NK-92 (cell line): ENCODE results near the gene FEM1B.

ENCODE experiments used
- DNase-seq: peaks from one replicate; lab custom pipeline; 2025; ENCODE audit not compliant: unreplicated experiment; lab: John Stamatoyannopoulos, UW

The FEM1B gene

GRCh38 chr15:68284616-68285258, 7.2 kb downstream of the FEM1B start:
- no peak for DNase-seq

GRCh38 chr15:68285259-68285980, 7.9 kb downstream of the FEM1B start:
- DNase-seq = no peak

- DNase-seq = no peak
Observed at GRCh38 chr15:68286256-68286655, 8.7 kb downstream of the FEM1B start.

GRCh38 chr15:68289057-68289456, 11.5 kb downstream of the FEM1B start:
- DNase-seq = no peak

GRCh38 chr15:68289621-68290352, 12.2 kb downstream of the FEM1B start:
- no peak for DNase-seq

GRCh38 chr15:68290715-68291114, 13.2 kb downstream of the FEM1B start:
- no peak for DNase-seq

GRCh38 chr15:68292157-68292781, 14.7 kb downstream of the FEM1B start:
- DNase-seq = no peak

- DNase-seq = no peak
Observed at GRCh38 chr15:68292967-68293366, 15.4 kb downstream of the FEM1B start.

GRCh38 chr15:68295014-68295805, 17.7 kb downstream of the FEM1B start:
- no peak for DNase-seq

GRCh38 chr15:68298336-68298735, 20.8 kb downstream of the FEM1B start:
- no peak for DNase-seq

GRCh38 chr15:68298882-68299381, 21.4 kb downstream of the FEM1B start:
- no peak for DNase-seq

GRCh38 chr15:68299436-68299835, 21.9 kb downstream of the FEM1B start:
- DNase-seq = no peak

- no peak for DNase-seq
Observed at GRCh38 chr15:68300115-68300940, 22.8 kb downstream of the FEM1B start.

- DNase-seq = no peak
Observed at GRCh38 chr15:68301301-68301700, 23.8 kb downstream of the FEM1B start.

GRCh38 chr15:68302729-68303128, 25.2 kb downstream of the FEM1B start:
- no peak for DNase-seq

GRCh38 chr15:68303134-68303533, 25.6 kb downstream of the FEM1B start:
- no peak for DNase-seq

- no peak for DNase-seq
Observed at GRCh38 chr15:68303560-68304436, 26.3 kb downstream of the FEM1B start.

- DNase-seq = no peak
Observed at GRCh38 chr15:68304589-68305337, 27.2 kb downstream of the FEM1B start.
